ENCODE results near the gene NFE2L2.

GRCh38 chr2:177255227-177255601 is 9.3 kb downstream of the NFE2L2 start:
- no peak for TF ChIP-seq ZFP30 (CRISPR knock-in tag; IDR thresholded peaks at IDR 0.05)
- TF ChIP-seq CREB5 (CRISPR knock-in tag; IDR thresholded peaks at IDR 0.05; ENCODE audit: low read depth), result no peak
- no peak for TF ChIP-seq PATZ1 (CRISPR knock-in tag; IDR thresholded peaks at IDR 0.05; ENCODE audit: borderline replicate concordance)

All from SK-N-SH treated with all-trans-retinoic acid at 6 μM for 48 hours (cell line).